Right lobe of liver (tissue), 4 donors: ENCODE data around the gene KLHDC10.

Source experiments
- POLR2A ChIP-seq: fragments of 450-650 bp; IDR thresholded peaks from one replicate; pipeline ENCODE4 v1.6.1; 2017; ENCODE audit warnings: antibody characterized with exemption, mild to moderate bottlenecking
- TF ChIP-seq, protein P1 (sequence below), 4 donors: fragments of 200-600 bp in 3 of 4; fragments of 450-650 bp in 1 of 4; IDR thresholded peaks; one replicate each; pipeline versions ENCODE4 v1.5.1 to v1.8.0; 2016 to 2022; ENCODE audit warnings: antibody characterized with exemption in 4 of 4, mild to moderate bottlenecking in 2 of 4
- donor health status: DM: no; HTN: no; CAD: no.
- donor health status: DM: no; HTN: no; CAD: no.
- donor health status: DM: no; HTN: yes; CAD: no.

DNA sequence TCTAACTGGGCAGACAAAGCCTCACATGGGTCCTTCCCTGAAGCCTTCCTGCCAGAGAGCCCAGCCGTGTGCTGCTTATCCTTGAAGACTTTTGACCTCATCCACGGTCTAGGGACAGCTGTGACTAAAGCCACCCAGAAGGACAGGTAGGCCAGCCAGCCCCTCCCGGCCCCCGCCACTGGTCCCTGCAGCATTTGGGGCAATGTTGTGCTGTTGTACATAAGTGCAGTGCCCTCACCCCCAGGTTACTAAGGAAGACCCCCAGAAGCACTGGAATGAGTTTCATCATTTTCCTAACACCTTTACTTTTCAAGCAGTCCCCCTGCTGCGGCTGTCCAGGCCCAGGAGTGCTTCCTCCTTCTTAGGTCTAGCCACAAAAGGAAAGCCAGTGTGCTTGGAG, 91.9 kb downstream of the KLHDC10 start:
- TF ChIP-seq, protein P1, sequence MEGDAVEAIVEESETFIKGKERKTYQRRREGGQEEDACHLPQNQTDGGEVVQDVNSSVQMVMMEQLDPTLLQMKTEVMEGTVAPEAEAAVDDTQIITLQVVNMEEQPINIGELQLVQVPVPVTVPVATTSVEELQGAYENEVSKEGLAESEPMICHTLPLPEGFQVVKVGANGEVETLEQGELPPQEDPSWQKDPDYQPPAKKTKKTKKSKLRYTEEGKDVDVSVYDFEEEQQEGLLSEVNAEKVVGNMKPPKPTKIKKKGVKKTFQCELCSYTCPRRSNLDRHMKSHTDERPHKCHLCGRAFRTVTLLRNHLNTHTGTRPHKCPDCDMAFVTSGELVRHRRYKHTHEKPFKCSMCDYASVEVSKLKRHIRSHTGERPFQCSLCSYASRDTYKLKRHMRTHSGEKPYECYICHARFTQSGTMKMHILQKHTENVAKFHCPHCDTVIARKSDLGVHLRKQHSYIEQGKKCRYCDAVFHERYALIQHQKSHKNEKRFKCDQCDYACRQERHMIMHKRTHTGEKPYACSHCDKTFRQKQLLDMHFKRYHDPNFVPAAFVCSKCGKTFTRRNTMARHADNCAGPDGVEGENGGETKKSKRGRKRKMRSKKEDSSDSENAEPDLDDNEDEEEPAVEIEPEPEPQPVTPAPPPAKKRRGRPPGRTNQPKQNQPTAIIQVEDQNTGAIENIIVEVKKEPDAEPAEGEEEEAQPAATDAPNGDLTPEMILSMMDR (IDR thresholded peaks at IDR 0.05), result no peak
- TF ChIP-seq POLR2A, result no peak
